ENCODE data around the gene ENO4.

Gene ENO4, protein sequence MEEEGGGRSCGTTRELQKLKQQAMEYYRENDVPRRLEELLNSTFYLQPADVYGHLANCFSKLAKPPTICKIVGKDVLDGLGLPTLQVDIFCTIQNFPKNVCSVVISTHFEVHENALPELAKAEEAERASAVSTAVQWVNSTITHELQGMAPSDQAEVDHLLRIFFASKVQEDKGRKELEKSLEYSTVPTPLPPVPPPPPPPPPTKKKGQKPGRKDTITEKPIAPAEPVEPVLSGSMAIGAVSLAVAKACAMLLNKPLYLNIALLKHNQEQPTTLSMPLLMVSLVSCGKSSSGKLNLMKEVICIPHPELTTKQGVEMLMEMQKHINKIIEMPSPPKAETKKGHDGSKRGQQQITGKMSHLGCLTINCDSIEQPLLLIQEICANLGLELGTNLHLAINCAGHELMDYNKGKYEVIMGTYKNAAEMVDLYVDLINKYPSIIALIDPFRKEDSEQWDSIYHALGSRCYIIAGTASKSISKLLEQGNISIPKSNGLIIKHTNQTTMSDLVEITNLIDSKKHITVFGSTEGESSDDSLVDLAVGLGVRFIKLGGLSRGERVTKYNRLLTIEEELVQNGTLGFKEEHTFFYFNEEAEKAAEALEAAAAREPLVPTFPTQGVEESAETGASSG

GRCh38 chr10:116849248-116850057, at the start of gene ENO4:
Gene ENO4 (plus strand): TSS chr10:116849499. CDS start chr10:116849567, 68 bp downstream.
- no peak for DNase-seq (ENCODE audit: low read depth in 2 of 2)

GRCh38 chr10:116800286-116800929, 48.9 kb upstream of the ENO4 start:
- no peak for DNase-seq (ENCODE audit: low read depth in 2 of 2)

DNA sequence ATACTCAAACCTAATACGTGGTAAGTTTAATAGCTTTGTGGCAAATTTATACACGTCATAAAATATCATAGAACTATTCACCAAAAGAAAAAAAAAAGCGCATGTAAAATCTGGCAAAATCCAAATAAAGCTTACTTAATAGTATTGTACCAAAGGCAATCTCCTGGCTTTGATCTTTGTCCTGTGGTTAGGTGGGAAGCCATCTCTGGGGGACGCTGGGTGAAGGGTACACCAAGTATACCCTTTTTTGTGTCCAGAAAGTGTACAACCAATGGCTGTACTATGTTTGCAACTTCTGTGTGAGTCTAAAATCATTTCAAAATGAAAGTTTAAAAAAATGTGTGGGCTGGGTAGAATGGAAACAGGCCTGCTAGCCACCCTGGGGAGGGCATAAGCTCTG, 47.6 kb upstream of the ENO4 start:
- no peak for DNase-seq (ENCODE audit: low read depth in 2 of 2)

DNA sequence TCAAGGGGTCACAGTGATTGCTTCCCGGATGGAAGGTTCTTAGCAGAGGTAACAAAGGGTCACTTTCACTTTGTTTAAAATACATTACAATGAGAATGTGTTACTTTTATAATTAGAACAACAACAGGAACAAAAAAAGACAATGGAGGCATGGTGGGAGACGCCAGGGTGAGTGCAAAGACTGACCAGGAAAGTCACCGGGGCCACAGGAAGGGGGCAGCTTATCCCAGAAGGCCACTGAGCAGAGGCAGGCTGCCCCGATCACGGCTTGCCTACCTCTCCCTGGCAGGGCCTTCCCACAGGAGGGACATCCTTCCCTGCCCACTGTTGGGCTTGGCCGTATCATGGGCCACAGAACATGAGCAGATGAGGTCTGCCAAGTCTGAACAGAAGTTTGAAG, 46.8 kb upstream of the ENO4 start:
- DNase-seq (ENCODE audit: low read depth in 2 of 2) = no peak

DNA sequence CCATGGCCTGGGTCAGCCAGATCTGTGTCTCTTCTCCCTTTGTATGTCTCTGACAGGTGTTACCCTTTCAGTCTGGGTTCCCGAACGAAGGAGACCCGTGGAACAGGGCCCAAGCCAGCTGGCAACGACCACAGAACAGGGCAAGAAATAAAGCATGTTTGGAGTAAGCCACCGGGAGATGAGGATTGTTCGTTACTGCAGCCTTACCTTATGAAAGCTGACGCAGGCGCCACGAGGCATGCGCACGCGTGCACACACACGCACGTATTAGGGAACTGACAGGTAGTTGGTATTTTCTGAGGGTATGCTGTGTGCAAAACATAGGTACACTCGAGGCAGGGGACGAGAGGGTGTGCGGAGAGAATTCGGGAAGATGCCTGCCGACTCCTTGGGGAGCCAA, 46.4 kb upstream of the ENO4 start:
- no peak for DNase-seq (ENCODE audit: low read depth in 2 of 2)

- DNase-seq (ENCODE audit: low read depth in 2 of 2) = no peak
These were observed 45.6 kb upstream of the ENO4 start for GRCh38 chr10:116803451-116804249.

- no peak for DNase-seq (ENCODE audit: low read depth in 2 of 2)
These were observed 40.6 kb upstream of the ENO4 start for GRCh38 chr10:116808706-116809105.

DNA sequence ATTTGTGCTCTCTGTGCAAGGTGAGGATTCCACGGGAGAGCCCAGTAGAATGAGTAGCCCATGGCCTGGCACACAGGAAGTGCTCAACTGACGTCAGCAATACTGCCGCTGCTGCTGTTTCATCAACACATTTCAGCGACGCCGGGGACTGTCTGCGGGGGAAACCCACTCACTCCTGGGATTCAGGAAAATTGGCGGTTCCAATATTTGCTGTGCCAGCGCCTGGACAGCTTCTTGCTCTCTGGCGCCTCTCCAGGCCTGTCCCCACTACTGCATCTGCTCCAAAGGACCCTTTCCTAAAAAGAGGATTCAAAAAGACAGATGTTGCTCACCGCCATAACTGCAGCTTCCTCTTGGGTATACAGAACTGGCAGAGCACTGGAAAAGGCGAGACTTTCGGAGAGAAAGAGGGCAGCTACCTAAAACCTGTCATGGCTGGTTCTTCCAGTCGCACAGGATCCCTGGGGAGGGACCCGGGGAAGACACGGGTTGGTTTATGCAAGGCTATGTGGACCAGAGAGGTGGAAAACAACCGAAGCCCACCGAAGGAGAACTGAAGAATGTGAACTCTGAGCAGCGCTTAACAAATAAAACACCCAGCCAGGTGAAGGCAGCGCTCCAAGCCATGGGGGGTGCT, 39.7 kb upstream of the ENO4 start:
- DNase-seq (ENCODE audit: low read depth in 2 of 2) = no peak

DNA sequence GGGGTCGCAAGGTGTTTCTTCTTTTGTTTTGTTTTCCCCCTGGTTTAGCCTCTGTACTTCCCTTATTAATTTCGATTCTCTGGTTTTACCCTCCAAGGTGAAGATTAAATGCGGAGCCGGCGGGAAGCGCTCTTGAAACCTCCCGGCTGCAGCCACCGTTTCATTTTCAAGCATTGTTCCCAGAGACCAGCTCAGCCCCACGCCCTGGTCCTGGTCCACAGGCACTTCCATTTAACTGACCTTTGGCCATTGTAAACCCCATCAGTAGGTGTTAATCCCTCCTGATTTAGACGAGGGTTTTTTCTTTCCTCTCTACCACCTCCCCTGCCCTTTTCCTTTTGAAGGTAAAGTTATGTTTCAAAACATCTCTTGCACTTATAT, 39.2 kb upstream of the ENO4 start:
- DNase-seq (ENCODE audit: low read depth in 2 of 2) = no peak

DNA sequence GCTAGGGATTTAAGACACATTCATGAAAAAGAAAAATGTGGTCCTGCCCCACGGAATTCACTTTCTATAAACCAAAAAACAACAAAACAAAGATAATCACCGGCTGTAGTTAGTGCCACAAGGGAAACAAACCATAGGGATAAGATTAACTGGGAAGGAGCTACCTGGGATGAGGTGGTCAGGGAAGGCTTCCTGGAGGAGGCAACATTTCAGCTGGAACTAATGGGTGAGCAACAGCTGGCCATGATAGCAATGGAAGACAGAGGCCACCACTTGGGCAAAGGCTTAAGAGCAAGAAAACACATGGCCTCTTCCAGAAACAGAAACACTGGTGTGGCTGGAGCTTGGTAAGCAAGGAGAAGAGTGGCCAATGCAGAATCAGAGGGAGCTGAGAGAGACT, 38.4 kb upstream of the ENO4 start:
- DNase-seq (ENCODE audit: low read depth in 2 of 2) = no peak

GRCh38 chr10:116811691-116812090, 37.6 kb upstream of the ENO4 start:
- no peak for DNase-seq (ENCODE audit: low read depth in 2 of 2)

DNA sequence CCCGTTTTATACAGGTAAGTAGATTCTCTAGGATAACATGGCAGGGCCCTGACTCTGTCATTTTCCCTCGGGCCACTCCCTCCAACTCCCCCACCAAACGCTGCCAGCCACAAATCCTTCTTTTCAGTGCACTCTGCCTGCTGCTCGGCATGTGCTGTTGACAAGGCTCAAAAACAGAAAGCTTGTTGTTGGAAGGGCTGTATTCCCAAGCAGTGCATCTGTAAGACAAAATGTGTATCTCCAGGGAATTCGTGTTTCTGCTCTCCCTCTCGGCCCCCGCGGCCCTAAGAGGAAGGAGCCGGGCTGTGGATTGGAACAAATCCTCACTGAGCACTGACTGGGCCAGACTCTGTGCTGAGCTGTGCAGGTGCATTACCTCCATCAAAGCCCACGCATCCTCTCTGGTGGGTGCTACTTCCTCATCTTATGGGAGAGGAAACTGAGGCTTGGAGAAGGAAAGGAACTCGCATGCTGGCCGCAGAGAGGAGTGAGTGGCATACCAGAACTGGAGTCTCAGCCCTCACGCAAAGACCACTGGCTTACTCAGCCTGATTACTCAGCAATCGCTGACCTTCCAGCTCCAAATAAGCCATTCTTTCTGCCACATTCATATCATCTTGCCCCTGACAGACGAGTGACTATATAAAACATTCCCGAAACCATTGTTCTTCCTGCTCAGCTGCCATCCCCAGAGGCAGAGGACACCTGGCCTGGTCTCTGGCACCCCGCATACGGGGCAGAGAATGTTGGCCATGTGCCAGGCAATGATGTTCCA, 33.5 kb upstream of the ENO4 start:
- DNase-seq (ENCODE audit: low read depth in 2 of 2) = no peak

GRCh38 chr10:116817178-116817577, 32.1 kb upstream of the ENO4 start:
- no peak for DNase-seq (ENCODE audit: low read depth in 2 of 2)

GRCh38 chr10:116817780-116818343, 31.4 kb upstream of the ENO4 start:
- DNase-seq (ENCODE audit: low read depth in 2 of 2) = no peak

GRCh38 chr10:116819999-116820677, 29.2 kb upstream of the ENO4 start:
- DNase-seq (ENCODE audit: low read depth in 2 of 2) = no peak

GRCh38 chr10:116825901-116826300, 23.4 kb upstream of the ENO4 start:
- DNase-seq (ENCODE audit: low read depth in 2 of 2) = no peak

DNA sequence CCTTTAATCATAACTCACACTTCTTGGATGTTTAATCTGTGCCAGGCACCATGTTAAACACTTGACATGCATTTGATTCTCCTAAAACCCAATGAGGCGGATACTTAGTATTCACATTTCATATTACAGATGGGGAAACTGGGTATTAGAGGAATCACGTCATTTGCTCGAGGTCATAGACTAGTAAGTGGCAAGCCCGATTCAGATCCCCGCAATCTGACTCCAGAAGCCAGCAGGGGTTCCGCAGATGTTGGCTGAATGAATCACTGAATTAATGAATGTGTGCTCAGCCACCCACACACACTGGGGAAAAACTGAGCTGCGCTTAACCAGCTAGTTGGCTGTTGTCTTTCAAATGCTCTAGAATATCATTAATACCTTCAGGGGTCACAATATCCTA, 22.5 kb upstream of the ENO4 start:
- DNase-seq (ENCODE audit: low read depth in 2 of 2) = no peak

- no peak for DNase-seq (ENCODE audit: low read depth in 2 of 2)
These were observed 22.1 kb upstream of the ENO4 start for GRCh38 chr10:116827214-116827671.

GRCh38 chr10:116828116-116828515, 21.2 kb upstream of the ENO4 start:
- no peak for DNase-seq (ENCODE audit: low read depth in 2 of 2)

All from stimulated activated CD4-positive, alpha-beta T cell treated with anti-CD3 and anti-CD28 coated beads, Interleukin-1b, Interleukin-23, amount 100 ng/mL, for 1 hour (primary cell).